Measurements from ENCODE around the gene CD164L2.

- no peak for TF ChIP-seq CTCF (IDR thresholded peaks at IDR 0.05)
- TF ChIP-seq POLR2A (IDR thresholded peaks at IDR 0.05), result no peak
- TF ChIP-seq EP300 (IDR thresholded peaks at IDR 0.05), result no peak
Measured at GRCh38 chr1:27366113-27366410, 17.1 kb downstream of the CD164L2 start.
